Fibroblast of villous mesenchyme (primary cell): ENCODE results near the gene NUDT21. TPM values are rescaled to one million over a fixed set of nuclear protein-coding genes. Genes with fewer than 3 reads are reported as not detected.

Experiments
- DNase-seq: peaks from one replicate; pipeline ENCODE4 v3.0.0-alpha.2; 2010; ENCODE audit warnings: low read depth
- H3K4me3 ChIP-seq: 2 replicates; pipeline ENCODE4 v1.5.1; 2011; ENCODE audit warnings: low read depth, mild to moderate bottlenecking, low read length
- total RNA-seq: library from RNA; depleted of rRNA; stranded (reverse); fragments of >200 nt; gene quantifications from 2 replicates; pipeline ENCODE4 v1.2.3, GENCODE V29; 2012
- TF ChIP-seq, protein P1 (sequence below): IDR thresholded peaks from 2 replicates; pipeline ENCODE4 v1.5.1; 2012; ENCODE audit warnings: low read depth, mild to moderate bottlenecking, low read length; ENCODE audit not compliant: insufficient read depth

The NUDT21 gene
- total RNA-seq, 1 donor: 83.8 TPM

DNA sequence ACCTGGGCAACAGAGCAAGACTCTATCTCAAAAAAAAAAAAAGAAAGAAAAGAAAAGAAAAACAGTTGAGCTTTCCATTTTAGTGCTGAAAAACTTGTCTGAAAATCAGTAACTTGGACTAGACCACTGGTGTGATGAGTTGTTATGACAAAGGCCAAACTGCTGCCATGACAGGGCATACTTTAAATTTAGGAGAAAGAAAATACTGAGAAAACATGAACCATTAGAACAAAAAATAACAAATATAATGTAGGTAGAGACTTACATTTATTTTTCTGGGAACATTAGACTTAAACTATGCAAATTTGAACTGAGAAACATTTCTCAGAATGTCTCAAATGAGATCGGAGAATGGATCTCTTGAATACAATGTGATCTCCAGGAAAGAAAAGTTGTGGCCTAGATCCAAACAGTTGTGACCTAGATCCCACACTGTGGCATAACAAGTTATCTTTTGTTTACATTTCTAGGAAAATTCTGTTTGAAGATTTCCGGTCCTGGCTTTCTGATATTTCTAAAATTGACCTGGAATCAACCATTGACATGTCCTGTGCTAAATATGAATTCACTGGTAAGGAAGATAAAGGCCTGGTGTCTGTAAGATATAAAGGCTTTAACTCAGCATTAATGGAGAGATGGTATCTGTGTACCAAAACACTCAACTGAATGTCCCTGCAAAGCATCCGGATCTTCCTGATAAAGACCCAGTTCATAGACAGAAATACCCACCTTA lies 11.1 kb upstream of the NUDT21 start:
- TF ChIP-seq, protein P1, sequence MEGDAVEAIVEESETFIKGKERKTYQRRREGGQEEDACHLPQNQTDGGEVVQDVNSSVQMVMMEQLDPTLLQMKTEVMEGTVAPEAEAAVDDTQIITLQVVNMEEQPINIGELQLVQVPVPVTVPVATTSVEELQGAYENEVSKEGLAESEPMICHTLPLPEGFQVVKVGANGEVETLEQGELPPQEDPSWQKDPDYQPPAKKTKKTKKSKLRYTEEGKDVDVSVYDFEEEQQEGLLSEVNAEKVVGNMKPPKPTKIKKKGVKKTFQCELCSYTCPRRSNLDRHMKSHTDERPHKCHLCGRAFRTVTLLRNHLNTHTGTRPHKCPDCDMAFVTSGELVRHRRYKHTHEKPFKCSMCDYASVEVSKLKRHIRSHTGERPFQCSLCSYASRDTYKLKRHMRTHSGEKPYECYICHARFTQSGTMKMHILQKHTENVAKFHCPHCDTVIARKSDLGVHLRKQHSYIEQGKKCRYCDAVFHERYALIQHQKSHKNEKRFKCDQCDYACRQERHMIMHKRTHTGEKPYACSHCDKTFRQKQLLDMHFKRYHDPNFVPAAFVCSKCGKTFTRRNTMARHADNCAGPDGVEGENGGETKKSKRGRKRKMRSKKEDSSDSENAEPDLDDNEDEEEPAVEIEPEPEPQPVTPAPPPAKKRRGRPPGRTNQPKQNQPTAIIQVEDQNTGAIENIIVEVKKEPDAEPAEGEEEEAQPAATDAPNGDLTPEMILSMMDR: no peak
- H3K4me3 ChIP-seq: no peak overlapping the region
- DNase-seq: no peak

DNA sequence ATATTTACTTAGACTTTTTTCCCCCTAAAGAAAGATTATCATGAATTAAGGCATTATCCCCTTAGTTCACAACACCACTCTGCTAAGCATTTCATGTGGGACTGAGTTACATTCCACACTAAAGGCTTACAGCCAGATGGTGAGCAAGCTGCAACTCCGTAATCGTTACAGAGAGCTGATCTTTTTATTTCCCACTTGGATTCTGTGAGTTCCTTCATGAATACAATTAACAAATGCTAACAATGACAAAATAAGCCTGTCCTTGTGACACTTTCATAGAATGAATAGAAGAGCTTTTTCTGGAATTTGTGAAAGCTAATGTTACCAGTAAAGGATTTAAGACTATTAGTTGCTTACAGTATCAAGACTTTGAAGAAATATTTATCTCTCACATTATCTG lies 9.0 kb upstream of the NUDT21 start:
- TF ChIP-seq, protein P1: no peak
- H3K4me3 ChIP-seq: no peak overlapping the region
- peak; percentile 17 for DNase-seq

DNA sequence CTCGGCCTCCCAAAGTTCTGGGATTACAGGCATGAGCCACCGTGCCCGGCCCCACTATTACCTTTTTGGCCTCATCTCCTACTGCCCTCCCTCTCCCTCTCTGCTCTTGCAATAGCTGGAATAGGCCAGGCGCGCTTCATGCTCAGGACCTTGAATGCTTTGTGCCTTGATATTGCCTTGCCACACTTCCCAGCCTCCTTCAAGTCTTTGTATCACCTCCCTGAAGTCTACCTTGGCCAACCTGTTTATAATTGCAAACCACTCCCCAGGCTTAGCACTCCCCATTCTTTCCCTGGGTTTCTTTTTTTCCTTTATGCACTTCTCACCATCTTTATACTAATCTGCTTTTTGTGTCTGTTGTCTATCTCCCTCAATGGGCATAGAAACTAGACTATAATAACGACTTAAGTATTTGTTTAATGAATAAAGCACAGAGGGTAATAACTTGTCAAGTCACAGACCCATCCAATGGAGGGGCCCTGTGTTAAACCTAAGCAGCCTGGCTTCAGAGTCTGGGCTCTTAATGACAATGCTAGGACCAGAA lies 6.9 kb upstream of the NUDT21 start:
- DNase-seq: no peak
- TF ChIP-seq, protein P1: no peak
- H3K4me3 ChIP-seq: no peak overlapping the region

DNA sequence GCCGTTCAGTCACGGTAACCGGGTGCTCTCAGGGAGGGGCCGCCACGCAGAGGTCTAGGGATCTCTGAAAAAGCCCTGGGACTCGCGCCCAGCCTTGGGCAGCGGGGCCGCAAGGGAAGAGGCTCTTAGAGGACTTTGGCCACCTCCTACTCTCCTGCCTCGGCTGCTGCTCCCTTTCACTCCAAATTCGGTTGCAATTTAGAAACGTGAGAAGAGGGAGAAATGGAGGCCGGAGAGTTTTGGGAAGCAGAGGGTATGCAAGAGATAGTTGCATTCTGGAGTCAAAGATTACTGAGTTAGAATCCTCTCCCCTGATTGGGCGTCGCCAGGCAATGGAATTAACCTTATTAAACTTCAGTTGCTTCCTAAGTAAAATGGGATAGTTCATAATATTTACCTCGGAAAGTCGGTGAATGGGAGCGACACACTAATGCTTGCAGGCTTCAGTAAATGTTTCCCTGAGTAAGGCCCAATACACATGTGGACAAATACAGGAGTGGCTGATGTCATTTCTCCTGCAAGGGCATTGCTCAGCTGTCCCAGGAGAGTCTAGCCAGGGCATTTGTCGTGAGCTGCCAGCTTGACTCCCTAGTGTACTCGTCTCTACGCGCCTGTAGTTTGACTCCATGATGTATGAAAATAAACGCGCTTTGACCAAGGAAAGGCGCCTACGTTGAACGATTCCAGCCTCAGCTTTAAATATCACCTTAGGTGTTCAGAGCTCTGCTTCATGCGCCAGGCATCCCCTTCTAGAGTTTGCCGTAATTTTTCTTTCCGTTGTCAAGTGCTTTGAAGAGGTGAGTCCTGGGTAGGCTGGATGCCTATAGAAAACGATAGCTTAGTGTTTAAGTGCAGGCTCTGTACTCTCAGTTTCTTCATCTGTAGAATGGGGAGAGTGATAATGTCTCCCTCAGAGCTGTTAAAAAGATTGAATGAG lies 889 bp upstream of the NUDT21 start:
- TF ChIP-seq, protein P1: no peak
- peak; percentile 39 for DNase-seq
- peak overlapping the region; percentile 94 for H3K4me3 ChIP-seq

DNA sequence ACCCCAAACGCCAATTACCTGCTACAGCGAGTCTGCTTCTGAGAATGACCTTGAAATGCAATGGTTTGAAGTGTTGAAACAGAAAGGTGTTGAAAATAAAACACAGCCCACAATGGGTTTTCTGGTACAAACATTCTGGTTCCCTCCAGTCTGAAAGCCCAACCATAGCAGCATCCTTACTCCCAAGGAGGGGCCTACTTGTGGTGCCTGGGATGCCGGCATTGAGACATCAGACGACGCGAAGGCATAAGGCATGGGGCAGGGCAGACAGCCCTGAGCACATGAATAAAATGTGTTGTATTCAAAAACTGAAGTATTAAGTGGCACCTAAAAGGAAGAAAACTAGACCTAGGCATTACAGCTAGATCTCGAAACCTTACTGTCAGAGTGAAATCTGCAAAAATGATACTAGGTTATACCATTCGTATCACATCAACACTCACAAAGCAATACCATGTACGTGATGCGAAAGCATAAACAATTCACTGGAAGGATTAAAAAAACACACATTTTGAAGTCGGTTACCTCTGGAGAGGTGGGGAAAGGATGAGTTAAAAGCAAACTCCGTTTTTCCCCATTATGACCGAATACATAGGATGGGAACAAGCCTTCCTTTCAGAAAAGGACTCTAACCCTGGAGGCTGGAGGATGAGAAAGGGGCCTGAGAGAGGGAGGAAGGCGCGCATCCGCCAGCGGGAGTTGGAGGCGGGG lies 702 bp downstream of the NUDT21 start:
- DNase-seq: no peak
- H3K4me3 ChIP-seq: peak overlapping the region; percentile 94
- TF ChIP-seq, protein P1: no peak

DNA sequence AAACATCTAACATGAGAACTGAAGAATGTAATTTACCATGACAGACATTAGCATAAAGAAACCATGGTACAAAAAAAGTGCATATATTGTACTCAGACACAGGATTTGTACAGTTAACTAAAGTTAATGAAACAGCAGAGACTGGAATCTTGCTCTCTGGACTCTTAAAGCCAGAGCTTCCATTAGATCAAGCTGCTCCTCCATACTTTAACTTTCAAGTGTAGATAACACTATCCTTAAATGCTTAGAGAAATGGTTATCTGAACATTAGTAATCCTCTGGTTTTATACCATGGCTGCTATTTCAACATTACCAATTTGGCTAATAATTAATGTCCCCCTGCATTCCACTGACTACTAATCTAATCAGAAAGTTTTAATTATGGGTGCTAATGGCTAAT lies 3.1 kb downstream of the NUDT21 start:
- H3K4me3 ChIP-seq: no peak overlapping the region
- no peak for DNase-seq
- TF ChIP-seq, protein P1: no peak
